Measurements from ENCODE around the gene HLA-DOA.

DNA sequence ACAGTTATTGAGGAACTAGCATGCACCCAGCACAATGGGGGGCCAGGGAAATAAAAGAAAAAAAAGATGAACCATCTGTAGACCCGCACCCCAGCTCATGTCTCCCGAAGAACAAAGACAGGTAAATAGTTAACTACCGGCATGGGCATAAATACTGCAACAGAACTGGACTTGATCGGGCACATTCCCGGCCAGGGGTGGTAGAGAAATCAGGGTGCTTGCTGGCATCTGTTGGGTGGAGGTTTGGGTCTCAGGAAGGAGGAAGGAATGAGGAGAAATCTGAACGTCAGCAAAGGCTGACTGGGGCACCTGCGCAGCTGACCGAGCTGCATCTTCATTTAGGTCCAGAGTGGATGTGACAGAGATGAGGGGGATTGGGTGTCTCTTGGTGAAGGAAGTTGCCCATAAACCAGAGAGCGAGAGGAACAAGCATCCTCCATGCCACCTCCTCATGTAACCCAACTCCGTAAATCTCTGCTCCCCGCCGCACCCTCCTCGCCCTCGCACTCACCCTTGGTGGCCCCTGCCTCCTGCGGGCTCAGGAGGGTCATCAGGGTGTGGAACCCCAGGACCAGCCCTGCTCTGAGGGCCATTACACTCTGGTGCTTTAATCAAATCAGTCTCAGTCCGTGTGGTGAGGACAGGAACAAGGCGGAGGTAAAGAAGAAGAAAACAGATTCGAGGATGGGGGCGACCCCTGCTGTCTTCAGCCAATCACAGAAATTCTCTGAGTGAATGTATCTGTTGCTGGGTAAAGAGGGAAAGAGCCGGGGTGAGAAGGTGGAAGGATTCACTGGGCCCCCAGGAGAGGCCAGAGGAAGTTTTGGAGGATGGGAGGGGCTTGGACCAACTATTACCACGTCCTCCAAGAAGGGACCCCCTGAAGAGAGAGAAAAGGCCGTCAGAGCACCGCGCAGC, at the start of gene HLA-DOA:
- TF ChIP-seq, protein P1, sequence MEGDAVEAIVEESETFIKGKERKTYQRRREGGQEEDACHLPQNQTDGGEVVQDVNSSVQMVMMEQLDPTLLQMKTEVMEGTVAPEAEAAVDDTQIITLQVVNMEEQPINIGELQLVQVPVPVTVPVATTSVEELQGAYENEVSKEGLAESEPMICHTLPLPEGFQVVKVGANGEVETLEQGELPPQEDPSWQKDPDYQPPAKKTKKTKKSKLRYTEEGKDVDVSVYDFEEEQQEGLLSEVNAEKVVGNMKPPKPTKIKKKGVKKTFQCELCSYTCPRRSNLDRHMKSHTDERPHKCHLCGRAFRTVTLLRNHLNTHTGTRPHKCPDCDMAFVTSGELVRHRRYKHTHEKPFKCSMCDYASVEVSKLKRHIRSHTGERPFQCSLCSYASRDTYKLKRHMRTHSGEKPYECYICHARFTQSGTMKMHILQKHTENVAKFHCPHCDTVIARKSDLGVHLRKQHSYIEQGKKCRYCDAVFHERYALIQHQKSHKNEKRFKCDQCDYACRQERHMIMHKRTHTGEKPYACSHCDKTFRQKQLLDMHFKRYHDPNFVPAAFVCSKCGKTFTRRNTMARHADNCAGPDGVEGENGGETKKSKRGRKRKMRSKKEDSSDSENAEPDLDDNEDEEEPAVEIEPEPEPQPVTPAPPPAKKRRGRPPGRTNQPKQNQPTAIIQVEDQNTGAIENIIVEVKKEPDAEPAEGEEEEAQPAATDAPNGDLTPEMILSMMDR (optimal IDR thresholded peaks at IDR 0.05 in 1 of 3, IDR thresholded peaks at IDR 0.05 in 1 of 3, conservative IDR thresholded peaks at IDR 0.05 in 1 of 3; ENCODE audit: extremely low read depth in 1 of 3, insufficient read depth in 2 of 3, low read length in 3 of 3), result no peak
- TF ChIP-seq EZH2 (IDR thresholded peaks at IDR 0.05; ENCODE audit: low read length), result no peak

All from keratinocyte (primary cell).